ENCODE data around the gene TSSK2.

Gene TSSK2

GRCh38 chr22:19128009-19128401, 3.1 kb upstream of the TSSK2 start:
- no peak for FAIRE-seq
- TF ChIP-seq POLR2AphosphoS5 (IDR thresholded peaks at IDR 0.05; ENCODE audit: low read depth, low read length), result no peak
- TF ChIP-seq TAF1 (IDR thresholded peaks at IDR 0.05; ENCODE audit: low read depth, low read length), result no peak
- no peak for TF ChIP-seq PAX5 (IDR thresholded peaks at IDR 0.05; ENCODE audit: insufficient read depth, low read length, severe bottlenecking)
- no peak for TF ChIP-seq POU2F2 (IDR thresholded peaks at IDR 0.05; ENCODE audit: low read depth, low read length)
- no peak for TF ChIP-seq SPI1 (IDR thresholded peaks at IDR 0.05; ENCODE audit: low read depth, low read length)
- no peak for TF ChIP-seq POLR2A (IDR thresholded peaks at IDR 0.05; ENCODE audit: low read depth, low read length)
- DNase-seq (ENCODE audit: insufficient read length, low spot score), result no peak

DNA sequence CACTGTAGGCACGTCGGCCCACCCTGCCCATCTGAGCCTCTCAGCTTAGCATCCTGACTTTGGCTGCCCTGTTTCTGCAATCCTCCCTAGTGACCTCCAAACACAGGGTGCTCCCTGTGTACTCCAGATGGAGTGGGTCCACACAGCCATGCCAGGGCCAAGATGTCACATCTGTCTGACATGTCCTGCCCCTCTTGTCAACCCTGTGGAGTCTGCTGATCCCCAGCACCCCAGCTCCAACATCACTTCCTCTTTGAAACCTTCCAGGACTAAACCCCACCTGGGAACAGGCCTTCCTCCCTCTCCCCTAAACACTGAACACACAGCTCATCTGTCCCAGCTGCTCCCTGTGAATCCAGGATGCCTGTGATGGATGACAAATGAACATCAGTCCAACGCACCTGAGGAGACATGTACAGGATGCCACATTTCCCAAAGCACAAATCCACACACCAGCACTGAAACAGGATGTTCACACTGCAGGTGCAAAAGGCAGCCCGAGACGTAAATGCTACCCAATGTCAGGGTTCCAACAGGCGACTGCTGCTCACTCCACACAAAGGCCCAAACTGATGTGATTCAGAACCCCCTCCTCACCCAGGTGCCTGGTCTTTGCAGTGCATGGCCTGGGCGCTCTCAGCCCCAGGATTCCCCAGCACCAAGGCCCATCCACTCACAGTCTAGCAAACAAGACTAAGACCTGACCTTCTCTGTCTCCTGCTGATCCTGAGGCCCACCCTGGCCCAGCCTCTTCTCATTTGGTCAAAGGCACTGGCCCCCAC, 2.0 kb upstream of the TSSK2 start:
- TF ChIP-seq POU2F2 (IDR thresholded peaks at IDR 0.05; ENCODE audit: low read depth, low read length) (no peak), PAX5 (IDR thresholded peaks at IDR 0.05; ENCODE audit: insufficient read depth, low read length, severe bottlenecking) (no peak), TAF1 (IDR thresholded peaks at IDR 0.05; ENCODE audit: low read depth, low read length) (no peak), SPI1 (IDR thresholded peaks at IDR 0.05; ENCODE audit: low read depth, low read length) (no peak), POLR2AphosphoS5 (IDR thresholded peaks at IDR 0.05; ENCODE audit: low read depth, low read length) (no peak), POLR2A (IDR thresholded peaks at IDR 0.05; ENCODE audit: low read depth, low read length) (no peak)
- no peak for FAIRE-seq
- DNase-seq (ENCODE audit: insufficient read length, low spot score), result no peak

DNA sequence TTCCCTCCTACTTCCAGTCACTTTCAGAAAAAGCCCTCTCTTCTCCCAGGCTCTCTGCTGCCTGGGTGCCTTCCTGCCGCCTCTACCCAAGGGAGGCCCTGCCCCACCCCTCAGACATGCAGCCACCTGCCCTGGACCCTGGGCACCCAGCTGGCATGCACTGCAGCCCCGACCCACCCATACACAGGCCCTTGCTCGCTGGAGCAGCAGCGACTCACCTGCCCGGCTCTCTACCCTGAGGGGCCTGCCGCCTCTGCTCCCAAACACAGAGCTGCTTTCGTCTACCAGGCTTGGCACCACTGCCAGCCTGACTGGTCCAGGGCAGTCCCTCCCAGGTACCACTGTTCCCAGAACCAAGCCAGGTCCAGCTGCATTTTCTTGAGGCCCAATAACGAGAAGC, 1.2 kb upstream of the TSSK2 start:
- TF ChIP-seq TAF1 (IDR thresholded peaks at IDR 0.05; ENCODE audit: low read depth, low read length) (no peak), POLR2AphosphoS5 (IDR thresholded peaks at IDR 0.05; ENCODE audit: low read depth, low read length) (no peak), SPI1 (IDR thresholded peaks at IDR 0.05; ENCODE audit: low read depth, low read length) (no peak)
- DNase-seq (ENCODE audit: insufficient read length, low spot score) (no peak), FAIRE-seq (no peak)

DNA sequence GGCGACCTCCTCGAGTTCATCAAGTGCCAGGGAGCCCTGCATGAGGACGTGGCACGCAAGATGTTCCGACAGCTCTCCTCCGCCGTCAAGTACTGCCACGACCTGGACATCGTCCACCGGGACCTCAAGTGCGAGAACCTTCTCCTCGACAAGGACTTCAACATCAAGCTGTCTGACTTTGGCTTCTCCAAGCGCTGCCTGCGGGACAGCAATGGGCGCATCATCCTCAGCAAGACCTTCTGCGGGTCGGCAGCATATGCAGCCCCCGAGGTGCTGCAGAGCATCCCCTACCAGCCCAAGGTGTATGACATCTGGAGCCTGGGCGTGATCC, 542 bp downstream of the TSSK2 start:
- TF ChIP-seq SPI1 (IDR thresholded peaks at IDR 0.05; ENCODE audit: low read depth, low read length) (no peak), POLR2AphosphoS5 (IDR thresholded peaks at IDR 0.05; ENCODE audit: low read depth, low read length) (no peak), POU2F2 (IDR thresholded peaks at IDR 0.05; ENCODE audit: low read depth, low read length) (no peak)
- no peak for FAIRE-seq
- DNase-seq (ENCODE audit: insufficient read length, low spot score), result no peak

- TF ChIP-seq SPI1 (IDR thresholded peaks at IDR 0.05; ENCODE audit: low read depth, low read length), result no peak
- no peak for TF ChIP-seq POU2F2 (IDR thresholded peaks at IDR 0.05; ENCODE audit: low read depth, low read length)
- TF ChIP-seq PAX5 (IDR thresholded peaks at IDR 0.05; ENCODE audit: insufficient read depth, low read length, severe bottlenecking), result no peak
- TF ChIP-seq TAF1 (IDR thresholded peaks at IDR 0.05; ENCODE audit: low read depth, low read length), result no peak
- no peak for TF ChIP-seq POLR2AphosphoS5 (IDR thresholded peaks at IDR 0.05; ENCODE audit: low read depth, low read length)
- no peak for TF ChIP-seq POLR2A (IDR thresholded peaks at IDR 0.05; ENCODE audit: low read depth, low read length)
- DNase-seq (ENCODE audit: insufficient read length, low spot score) (no peak), FAIRE-seq (no peak)
Observed at GRCh38 chr22:19132153-19132552, 1.0 kb downstream of the TSSK2 start.

- DNase-seq (ENCODE audit: insufficient read length, low spot score) (peak; percentile 19), FAIRE-seq (no peak)
- TF ChIP-seq PAX5 (IDR thresholded peaks at IDR 0.05; ENCODE audit: insufficient read depth, low read length, severe bottlenecking) (no peak), SPI1 (IDR thresholded peaks at IDR 0.05; ENCODE audit: low read depth, low read length) (no peak), POLR2AphosphoS5 (IDR thresholded peaks at IDR 0.05; ENCODE audit: low read depth, low read length) (no peak), POU2F2 (IDR thresholded peaks at IDR 0.05; ENCODE audit: low read depth, low read length) (no peak), TAF1 (IDR thresholded peaks at IDR 0.05; ENCODE audit: low read depth, low read length) (no peak), POLR2A (IDR thresholded peaks at IDR 0.05; ENCODE audit: low read depth, low read length) (no peak)
Observed at GRCh38 chr22:19132693-19133400, 1.7 kb downstream of the TSSK2 start.

GRCh38 chr22:19133561-19133960, 2.5 kb downstream of the TSSK2 start:
- TF ChIP-seq SPI1 (IDR thresholded peaks at IDR 0.05; ENCODE audit: low read depth, low read length) (no peak), POLR2A (IDR thresholded peaks at IDR 0.05; ENCODE audit: low read depth, low read length) (no peak), POU2F2 (IDR thresholded peaks at IDR 0.05; ENCODE audit: low read depth, low read length) (no peak), TAF1 (IDR thresholded peaks at IDR 0.05; ENCODE audit: low read depth, low read length) (no peak), POLR2AphosphoS5 (IDR thresholded peaks at IDR 0.05; ENCODE audit: low read depth, low read length) (no peak), PAX5 (IDR thresholded peaks at IDR 0.05; ENCODE audit: insufficient read depth, low read length, severe bottlenecking) (no peak)
- DNase-seq (ENCODE audit: insufficient read length, low spot score) (peak; percentile 17), FAIRE-seq (no peak)

GRCh38 chr22:19134176-19134831, 3.2 kb downstream of the TSSK2 start:
- TF ChIP-seq POLR2AphosphoS5 (IDR thresholded peaks at IDR 0.05; ENCODE audit: low read depth, low read length) (no peak), POU2F2 (IDR thresholded peaks at IDR 0.05; ENCODE audit: low read depth, low read length) (no peak), TAF1 (IDR thresholded peaks at IDR 0.05; ENCODE audit: low read depth, low read length) (no peak), POLR2A (IDR thresholded peaks at IDR 0.05; ENCODE audit: low read depth, low read length) (no peak), SPI1 (IDR thresholded peaks at IDR 0.05; ENCODE audit: low read depth, low read length) (no peak), PAX5 (IDR thresholded peaks at IDR 0.05; ENCODE audit: insufficient read depth, low read length, severe bottlenecking) (no peak)
- DNase-seq (ENCODE audit: insufficient read length, low spot score) (peak; percentile 9), FAIRE-seq (no peak)

GRCh38 chr22:19134874-19135273, 3.8 kb downstream of the TSSK2 start:
- FAIRE-seq (no peak), DNase-seq (ENCODE audit: insufficient read length, low spot score) (no peak)
- no peak for TF ChIP-seq TAF1 (IDR thresholded peaks at IDR 0.05; ENCODE audit: low read depth, low read length)
- TF ChIP-seq POU2F2 (IDR thresholded peaks at IDR 0.05; ENCODE audit: low read depth, low read length), result no peak
- TF ChIP-seq SPI1 (IDR thresholded peaks at IDR 0.05; ENCODE audit: low read depth, low read length), result no peak
- no peak for TF ChIP-seq POLR2A (IDR thresholded peaks at IDR 0.05; ENCODE audit: low read depth, low read length)
- TF ChIP-seq POLR2AphosphoS5 (IDR thresholded peaks at IDR 0.05; ENCODE audit: low read depth, low read length), result no peak
- no peak for TF ChIP-seq PAX5 (IDR thresholded peaks at IDR 0.05; ENCODE audit: insufficient read depth, low read length, severe bottlenecking)
